Loucy (cell line): ENCODE measurements around the gene CYGB.

ENCODE experiments used
- CTCF ChIP-seq: fragments of 200-600 bp; sonication (generic); conservative IDR thresholded peaks from 2 replicates; pipeline ENCODE4 v1.5.1; 2014; ENCODE audit warnings: mild to moderate bottlenecking, antibody characterized with exemption, low read length
- EZH2phosphoT487 ChIP-seq: fragments of 200-600 bp; IDR thresholded peaks from 2 replicates; pipeline ENCODE4 v1.6.1; 2018; ENCODE audit warnings: antibody characterized with exemption, mild to moderate bottlenecking, moderate library complexity, borderline replicate concordance

GRCh38 chr17:76501827-76502307 lies 35.6 kb downstream of the CYGB start:
- TF ChIP-seq EZH2phosphoT487 (no peak), CTCF (no peak)
